ENCODE measurements around the gene DAGLA.

DAGLA gene

GRCh38 chr11:61769169-61769920 lies 89.2 kb downstream of the DAGLA start:
- no peak for DNase-seq

DNA sequence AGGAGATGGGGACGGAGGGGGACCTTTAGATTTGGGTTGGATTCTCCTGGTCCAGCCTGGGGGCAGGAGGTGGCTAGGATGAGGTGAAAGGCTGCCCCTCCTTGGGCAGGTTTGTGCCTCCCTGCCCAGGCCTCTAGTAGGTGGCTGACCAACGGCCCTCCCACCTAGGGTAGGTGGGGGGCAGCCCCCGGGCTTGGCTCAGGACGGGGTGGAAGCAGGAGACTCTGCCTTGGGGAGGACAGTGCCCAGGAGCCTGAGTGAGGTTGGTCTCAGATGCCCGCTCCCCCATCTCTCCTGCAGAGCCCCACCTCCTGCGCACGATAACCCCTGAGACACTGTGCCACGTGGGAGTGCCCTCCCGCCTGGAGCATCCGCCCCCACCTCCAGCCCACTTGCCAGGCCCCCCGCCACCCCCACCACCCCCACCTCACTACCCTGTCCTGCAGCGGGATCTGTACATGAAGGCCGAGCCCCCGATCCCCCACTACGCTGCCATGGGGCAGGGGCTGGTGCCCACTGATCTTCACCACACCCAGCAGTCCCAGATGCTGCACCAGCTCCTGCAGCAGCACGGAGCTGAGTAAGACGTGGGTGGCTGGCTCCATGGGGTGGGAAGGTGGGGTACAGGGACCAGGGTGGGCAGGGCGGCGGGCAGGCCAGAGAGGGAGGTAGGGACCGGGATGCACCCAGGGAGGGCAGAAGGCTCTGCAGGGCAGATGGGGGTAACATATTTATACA lies 89.9 kb downstream of the DAGLA start:
- no peak for DNase-seq

DNA sequence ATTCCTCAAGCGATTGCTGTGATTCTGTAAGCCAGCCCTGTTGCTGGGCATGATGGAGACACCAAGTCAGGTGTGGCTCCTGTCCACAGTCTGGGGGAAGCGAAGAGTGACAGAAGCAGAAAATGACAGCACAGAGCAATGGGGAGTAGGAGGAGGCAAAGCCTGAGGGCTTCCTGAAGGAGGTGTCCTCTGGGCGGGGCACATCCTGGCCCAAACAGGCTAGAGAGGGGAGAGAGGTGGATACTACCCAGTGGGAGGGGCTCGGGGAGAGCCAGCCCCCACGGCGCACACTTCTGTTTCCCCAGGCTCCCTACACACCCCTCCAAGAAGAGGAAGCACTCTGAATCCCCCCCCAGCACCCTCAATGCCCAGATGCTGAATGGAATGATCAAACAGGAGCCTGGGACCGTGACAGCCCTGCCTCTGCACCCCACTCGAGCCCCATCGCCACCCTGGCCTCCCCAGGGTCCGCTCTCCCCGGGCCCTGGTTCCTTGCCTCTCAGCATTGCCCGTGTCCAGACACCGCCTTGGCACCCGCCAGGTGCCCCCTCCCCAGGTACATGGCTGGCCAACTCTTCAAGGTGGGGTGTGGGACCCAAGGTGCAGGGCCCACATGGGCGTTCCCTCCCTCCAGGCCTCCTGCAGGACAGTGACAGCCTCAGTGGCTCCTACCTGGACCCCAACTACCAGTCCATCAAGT lies 91.2 kb downstream of the DAGLA start:
- DNase-seq: no peak

- DNase-seq: no peak
Measured at GRCh38 chr11:61771985-61772455, 91.8 kb downstream of the DAGLA start.

GRCh38 chr11:61773356-61773755 lies 93.2 kb downstream of the DAGLA start:
- DNase-seq: no peak

DNA sequence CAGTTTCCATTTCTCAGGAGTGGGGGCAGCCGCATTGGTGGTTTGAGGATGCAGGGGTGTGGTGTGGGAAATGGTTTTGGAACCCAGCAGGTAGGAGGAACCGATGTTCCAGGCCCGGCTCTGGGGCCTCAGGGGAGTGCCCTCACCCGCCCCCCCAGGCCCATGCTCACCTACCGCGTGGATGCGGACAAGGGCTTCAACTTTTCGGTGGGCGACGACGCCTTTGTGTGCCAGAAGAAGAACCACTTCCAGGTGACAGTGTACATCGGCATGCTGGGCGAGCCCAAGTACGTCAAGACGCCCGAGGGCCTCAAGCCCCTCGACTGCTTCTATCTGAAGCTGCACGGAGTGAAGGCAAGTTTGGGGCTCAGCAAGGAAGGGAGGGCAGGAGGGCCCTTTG lies 93.6 kb downstream of the DAGLA start:
- DNase-seq: no peak

GRCh38 chr11:61774411-61774810 lies 94.2 kb downstream of the DAGLA start:
- DNase-seq: no peak

GRCh38 chr11:61775106-61775505 lies 94.9 kb downstream of the DAGLA start:
- DNase-seq: no peak

DNA sequence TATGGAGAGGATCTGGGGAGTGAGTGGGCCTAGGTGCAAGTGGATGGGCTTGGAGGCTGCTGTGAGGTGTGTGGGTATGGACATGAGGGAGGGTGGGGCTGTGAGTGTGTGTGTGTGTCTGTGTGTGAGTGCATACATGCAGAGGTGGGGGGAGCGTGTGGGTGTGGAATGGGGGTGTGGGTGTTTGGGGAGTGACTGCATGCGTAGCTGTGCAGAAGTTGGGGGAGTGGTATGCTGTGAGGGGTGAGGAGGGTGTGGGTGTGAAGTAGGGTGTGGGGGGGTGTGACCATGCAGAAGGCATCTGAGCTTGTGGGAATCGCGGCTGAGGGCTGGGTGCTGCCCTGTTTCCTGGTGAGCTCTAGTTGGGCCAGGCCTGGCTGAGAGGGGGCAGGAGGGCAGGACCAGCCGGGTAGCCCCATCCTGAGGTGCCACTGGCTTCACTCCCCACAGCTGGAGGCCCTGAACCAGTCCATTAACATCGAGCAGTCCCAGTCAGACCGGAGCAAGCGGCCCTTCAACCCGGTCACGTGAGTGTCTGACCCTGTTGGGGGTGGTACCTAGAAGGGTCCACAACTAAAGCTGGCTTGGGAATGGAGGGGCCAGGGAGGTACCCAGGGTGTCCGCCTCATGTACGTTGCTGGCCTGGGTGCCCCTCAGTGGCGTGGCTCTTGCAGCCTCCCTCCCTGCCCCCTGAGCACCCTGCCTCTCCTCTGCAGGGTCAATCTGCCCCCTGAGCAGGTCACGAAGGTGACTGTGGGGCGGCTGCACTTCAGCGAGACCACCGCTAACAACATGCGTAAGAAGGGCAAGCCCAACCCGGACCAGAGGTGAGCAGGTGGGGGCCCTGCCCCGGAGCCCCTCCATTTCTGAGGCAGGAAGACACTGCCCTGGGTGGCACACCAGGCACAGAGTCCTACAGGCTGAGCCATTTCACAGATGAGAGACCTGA lies 95.7 kb downstream of the DAGLA start:
- DNase-seq: no peak

- DNase-seq: peak; percentile 37
Measured at GRCh38 chr11:61776561-61777075, 96.4 kb downstream of the DAGLA start.

DNA sequence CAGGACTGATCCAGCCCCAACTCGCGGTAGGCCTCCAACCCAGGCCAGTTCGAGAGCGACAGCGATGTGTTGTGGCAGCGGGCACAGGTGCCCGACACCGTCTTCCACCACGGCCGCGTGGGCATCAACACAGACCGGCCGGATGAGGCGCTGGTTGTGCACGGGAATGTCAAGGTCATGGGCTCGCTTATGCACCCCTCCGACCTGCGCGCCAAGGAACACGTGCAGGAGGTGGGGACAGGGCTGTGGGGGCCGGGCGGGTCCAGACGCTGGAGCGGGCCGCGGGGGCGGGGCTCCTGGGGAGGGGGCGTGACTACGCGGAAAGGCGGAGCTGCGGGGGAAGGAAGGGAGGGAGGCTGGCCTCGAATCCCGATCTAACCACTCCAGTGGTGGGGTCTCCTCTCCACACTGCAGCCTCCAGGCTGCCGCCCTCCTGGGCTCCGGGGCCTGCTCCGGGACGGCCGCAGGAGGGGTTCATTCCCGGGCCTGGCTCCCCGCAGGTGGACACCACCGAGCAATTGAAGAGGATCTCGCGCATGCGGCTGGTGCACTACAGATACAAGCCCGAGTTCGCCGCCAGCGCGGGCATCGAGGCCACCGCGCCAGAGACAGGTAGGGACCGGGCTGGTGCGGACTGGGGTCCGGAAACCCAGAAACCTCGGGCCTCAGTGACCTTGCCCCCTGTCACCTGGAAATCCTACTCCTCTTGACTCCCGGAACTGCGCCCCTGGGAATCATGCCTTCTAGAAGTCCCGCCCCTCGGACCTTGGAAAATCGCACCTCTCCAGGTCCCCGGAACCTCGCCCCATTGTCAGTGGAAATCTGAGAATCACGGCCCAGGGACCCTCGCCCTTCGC lies 97.3 kb downstream of the DAGLA start:
- peak; percentile 62 for DNase-seq

- DNase-seq: no peak
Measured at GRCh38 chr11:61778357-61778886, 98.2 kb downstream of the DAGLA start.

DNA sequence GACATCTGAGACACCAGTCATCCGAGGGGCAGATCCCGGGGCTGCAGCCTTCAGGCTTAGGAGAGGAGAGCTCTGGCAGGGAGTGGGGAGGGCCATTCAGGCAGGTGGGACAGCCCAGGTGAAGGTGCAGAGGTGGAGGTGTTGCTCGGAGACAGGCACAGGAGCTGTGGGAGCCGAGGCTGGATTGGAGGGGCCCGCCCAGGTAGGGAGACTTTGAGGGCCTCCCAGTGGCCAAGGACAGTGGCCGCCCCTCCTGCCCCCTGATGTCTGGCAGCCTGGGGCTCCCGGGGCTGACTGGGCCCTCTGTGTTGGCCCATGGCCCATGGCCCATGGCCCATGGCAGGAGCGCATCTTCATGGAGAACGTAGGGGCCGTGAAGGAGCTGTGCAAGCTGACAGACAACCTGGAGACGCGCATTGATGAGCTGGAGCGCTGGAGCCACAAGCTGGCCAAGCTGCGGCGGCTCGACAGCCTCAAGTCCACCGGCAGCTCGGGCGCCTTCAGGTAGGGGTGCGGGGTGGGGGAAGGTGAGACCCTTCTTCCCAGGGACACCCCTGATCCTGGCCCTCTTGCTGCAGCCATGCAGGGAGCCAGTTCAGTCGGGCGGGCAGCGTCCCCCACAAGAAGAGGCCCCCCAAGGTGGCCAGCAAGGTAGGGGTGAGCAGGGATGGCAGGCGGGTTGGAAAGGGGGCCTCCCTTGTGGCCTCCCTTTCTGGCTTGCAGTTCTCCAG lies 98.9 kb downstream of the DAGLA start:
- DNase-seq: no peak

- no peak for DNase-seq
Measured at GRCh38 chr11:61779666-61780525, 99.7 kb downstream of the DAGLA start.

DNA sequence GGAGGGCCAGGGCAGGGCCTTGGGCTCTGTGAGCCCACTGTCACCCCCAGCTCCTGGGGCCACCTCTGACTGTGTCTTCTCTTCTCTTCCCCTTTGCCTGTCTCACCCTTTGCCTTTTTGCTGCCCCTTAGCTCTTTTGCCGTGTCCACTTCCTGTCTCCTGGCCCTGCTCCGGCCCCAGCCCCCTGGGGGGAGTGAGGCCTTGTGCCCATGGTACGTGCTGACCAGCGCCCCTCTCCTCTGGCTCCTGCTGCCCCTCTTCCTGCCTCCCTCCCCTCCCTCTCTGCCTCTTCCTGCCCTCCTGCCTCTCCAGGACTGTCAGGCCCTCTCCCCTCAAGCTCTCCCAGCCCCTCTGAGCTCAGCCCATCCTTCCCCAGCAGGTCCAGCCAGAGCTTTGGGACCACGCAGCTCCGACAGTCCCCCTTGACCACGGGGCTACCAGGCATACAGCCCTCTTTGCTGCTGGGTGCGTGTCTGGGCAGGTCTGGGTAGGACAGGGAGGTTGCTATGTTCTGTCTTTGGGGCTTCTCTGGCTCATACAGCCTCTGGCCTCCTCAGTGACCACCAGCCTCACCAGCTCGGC lies 100.5 kb downstream of the DAGLA start:
- DNase-seq: no peak

DNA sequence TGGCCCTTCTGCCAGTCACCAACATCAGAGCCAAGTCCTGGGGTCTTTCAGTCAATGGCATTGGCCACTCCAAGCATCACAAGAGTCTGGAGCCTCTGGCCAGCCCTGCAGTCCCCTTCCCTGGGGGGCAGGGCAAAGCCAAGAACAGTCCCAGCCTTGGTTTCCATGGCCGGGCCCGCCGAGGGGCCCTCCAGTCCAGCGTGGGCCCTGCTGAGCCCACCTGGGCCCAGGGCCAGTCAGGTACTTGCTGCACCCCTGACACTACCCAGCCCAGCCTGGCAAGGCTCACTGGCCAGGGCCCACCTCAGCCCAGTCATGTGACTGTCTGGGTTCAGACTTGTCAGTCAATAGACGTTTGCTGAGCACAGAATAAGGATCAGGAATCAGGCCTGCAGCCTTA lies 101.4 kb downstream of the DAGLA start:
- DNase-seq: no peak

DNA sequence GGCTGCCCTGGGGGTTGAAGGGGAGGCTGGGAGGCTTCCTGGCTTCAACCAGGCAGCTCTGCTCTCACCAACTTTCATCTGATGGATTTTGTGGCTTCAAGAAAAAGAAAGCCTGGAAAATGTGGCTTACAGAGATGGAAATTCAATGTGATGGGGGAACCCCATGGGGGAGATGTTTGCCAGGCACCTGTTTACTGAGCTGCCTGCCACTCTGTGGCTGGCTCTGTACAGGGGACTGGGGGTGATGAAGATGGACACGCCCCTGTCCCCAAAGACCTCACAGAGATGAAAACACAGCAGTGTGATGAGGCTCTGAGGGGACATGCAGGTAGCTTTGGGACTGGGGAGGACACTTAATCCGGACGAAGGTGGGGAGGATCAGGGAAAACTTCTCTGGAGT lies 102.1 kb downstream of the DAGLA start:
- DNase-seq: no peak

GRCh38 chr11:61782841-61783240 lies 102.7 kb downstream of the DAGLA start:
- DNase-seq: no peak

Data from CD4-positive, alpha-beta T cell treated with Interferon gamma for 1 hour (primary cell).